Thoracic aorta (tissue), 2 donors: ENCODE measurements around the gene KCNIP4. TPM values are rescaled to one million over a fixed set of nuclear protein-coding genes. Genes with fewer than 3 reads are reported as not detected.

ENCODE experiments used
- ATAC-seq: fragments of 150-250 bp; one replicate; pipeline ENCODE4 v1.8.0; 2017; ENCODE audit warnings: low read depth; ENCODE audit not compliant: insufficient number of reproducible peaks, low FRiP score
- DNase-seq: peaks from one replicate; pipeline ENCODE4 v3.0.0-alpha.2; 2020; ENCODE audit warnings: low spot score
- H3K27ac ChIP-seq, 2 donors: fragments of 200-600 bp; sonication (generic); 1 replicate in 1 of 2; 2 replicates in 1 of 2; pipeline ENCODE4 v1.5.1; 2016; ENCODE audit warnings: mild to moderate bottlenecking in 2 of 2, moderate library complexity in 2 of 2
- H3K27me3 ChIP-seq: fragments of 200-600 bp; sonication (generic); replicated peaks from 2 replicates; pipeline ENCODE4 v1.6.0; 2016; ENCODE audit warnings: mild to moderate bottlenecking; ENCODE audit not compliant: insufficient read depth
- H3K36me3 ChIP-seq: fragments of 200-600 bp; sonication (generic); one replicate; pipeline ENCODE4 v1.5.1; 2016
- H3K4me1 ChIP-seq, 2 donors: fragments of 200-600 bp; sonication (generic); 1 replicate in 1 of 2; 2 replicates in 1 of 2; pipeline versions ENCODE4 v1.5.1 to v1.6.0; 2016; ENCODE audit warnings: low read depth in 2 of 2, mild to moderate bottlenecking in 1 of 2; ENCODE audit not compliant: control insufficient read depth in 1 of 2
- H3K4me3 ChIP-seq: fragments of 200-600 bp; sonication (generic); 2 replicates; pipeline ENCODE4 v1.5.1; 2016; ENCODE audit warnings: mild to moderate bottlenecking
- H3K9me3 ChIP-seq: fragments of 200-600 bp; sonication (generic); 2 replicates; pipeline ENCODE4 v1.5.1; 2016
- total RNA-seq, 2 donors: library from RNA; depleted of rRNA; stranded (reverse); fragments of >200 nt; gene quantifications; one replicate each; pipeline versions ENCODE4 v1.1.0 to v1.2.3, GENCODE V29; 2016
- TF ChIP-seq, protein P1 (sequence below): fragments of 200-600 bp; sonication (generic); IDR thresholded peaks from one replicate; pipeline ENCODE4 v1.5.1; 2019; ENCODE audit warnings: antibody characterized with exemption

KCNIP4 gene
- total RNA-seq, 2 donors from 2014 or later = not detected

DNA sequence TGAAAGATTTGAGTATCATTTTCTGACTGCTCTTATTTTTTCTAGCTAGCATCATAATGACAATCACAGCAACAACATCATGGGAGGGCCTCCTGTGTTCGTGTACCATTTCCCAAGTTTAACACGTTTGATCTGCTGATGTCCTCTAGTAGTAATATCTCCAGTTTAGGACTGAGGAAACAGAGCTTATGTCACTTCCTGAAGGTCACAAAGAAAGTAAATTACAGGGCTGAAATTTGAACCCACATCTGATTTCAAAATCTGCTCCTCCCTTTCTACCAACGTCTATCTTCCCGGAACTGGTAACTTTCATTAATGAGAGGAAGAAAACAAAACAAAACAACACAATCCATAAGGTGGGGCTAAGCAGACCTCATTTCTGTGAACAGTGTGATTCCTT is 945.6 kb downstream of the KCNIP4 start:
- no peaks in the 10 kb centered on the region for H3K4me1 ChIP-seq
- H3K27ac ChIP-seq = no peak overlapping the region
- DNase-seq (no peak), ATAC-seq (no peak)
- TF ChIP-seq, protein P1, sequence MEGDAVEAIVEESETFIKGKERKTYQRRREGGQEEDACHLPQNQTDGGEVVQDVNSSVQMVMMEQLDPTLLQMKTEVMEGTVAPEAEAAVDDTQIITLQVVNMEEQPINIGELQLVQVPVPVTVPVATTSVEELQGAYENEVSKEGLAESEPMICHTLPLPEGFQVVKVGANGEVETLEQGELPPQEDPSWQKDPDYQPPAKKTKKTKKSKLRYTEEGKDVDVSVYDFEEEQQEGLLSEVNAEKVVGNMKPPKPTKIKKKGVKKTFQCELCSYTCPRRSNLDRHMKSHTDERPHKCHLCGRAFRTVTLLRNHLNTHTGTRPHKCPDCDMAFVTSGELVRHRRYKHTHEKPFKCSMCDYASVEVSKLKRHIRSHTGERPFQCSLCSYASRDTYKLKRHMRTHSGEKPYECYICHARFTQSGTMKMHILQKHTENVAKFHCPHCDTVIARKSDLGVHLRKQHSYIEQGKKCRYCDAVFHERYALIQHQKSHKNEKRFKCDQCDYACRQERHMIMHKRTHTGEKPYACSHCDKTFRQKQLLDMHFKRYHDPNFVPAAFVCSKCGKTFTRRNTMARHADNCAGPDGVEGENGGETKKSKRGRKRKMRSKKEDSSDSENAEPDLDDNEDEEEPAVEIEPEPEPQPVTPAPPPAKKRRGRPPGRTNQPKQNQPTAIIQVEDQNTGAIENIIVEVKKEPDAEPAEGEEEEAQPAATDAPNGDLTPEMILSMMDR = no peak
- H3K4me3 ChIP-seq = no peak overlapping the region
- H3K27me3 ChIP-seq = no peaks in the 10 kb centered on the region
- H3K36me3 ChIP-seq = no peaks in the 10 kb centered on the region
- H3K9me3 ChIP-seq = no peaks in the 10 kb centered on the region

DNA sequence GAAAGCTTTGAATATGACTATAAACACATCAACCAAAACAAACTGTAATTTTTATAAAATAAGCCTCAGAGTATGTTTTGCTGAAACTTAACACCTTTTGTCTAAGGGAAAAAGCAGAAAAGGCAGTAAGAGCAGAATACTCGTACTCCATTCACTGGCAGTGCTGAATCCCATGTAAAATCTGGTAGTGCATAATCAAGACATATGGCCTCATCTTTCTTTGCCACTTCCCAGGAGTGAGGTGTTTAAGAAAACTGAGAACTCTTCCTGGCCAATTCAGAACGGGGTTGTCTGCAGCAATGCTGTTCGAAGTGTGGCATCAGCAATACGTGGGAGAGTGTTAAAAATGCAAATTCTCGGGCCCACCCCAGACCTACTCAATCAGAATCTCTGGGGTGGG is 946.3 kb downstream of the KCNIP4 start:
- ATAC-seq (no peak), DNase-seq (no peak)
- Histone ChIP-seq H3K9me3 (no peaks in the 10 kb centered on the region), H3K36me3 (no peaks in the 10 kb centered on the region), H3K4me1 (no peaks in the 10 kb centered on the region), H3K4me3 (no peak overlapping the region), H3K27ac (no peak overlapping the region), H3K27me3 (no peaks in the 10 kb centered on the region)
- TF ChIP-seq, protein P1 = no peak

DNA sequence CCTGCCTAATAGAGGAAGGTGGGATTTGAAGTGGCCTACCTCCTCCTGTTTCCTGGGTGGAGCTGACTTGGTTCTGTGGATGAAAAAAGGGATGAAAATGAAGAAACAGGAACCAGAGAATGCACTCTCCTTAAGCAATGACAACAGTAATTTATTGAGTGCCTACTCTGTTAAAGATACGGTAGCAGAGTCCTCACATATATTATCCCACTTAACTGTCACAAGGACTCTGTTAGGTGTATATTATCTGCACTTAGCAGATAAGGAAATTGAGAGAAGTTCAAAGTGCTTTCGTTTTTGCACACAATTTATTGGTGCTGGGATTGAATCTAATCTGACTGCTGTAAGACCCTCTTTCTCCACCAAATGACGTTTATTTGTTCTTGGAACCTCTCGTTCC is 947.1 kb downstream of the KCNIP4 start:
- Histone ChIP-seq H3K36me3 (no peaks in the 10 kb centered on the region), H3K9me3 (no peaks in the 10 kb centered on the region), H3K4me1 (no peaks in the 10 kb centered on the region), H3K4me3 (no peak overlapping the region), H3K27me3 (no peaks in the 10 kb centered on the region), H3K27ac (no peak overlapping the region)
- ATAC-seq (no peak), DNase-seq (no peak)
- TF ChIP-seq, protein P1 = no peak

DNA sequence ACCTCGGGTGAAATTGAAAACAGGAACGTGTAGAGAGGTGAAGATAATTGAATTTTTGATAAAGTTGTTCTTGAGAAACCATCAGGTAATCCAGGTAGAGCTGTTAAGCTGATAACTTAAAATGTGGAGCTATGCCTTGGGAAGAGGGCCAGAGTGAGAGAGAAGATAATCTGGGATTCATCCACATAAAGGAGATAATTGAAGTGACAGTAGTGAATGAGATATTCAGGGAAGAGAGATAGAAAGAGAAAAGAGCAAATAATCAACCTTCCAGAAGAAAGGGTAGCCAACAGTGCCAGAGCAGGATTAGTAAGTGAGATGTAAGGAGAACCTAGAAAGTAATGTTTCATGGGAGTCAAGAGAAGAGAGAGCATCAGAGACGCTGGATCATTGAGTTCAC is 950.7 kb downstream of the KCNIP4 start:
- Histone ChIP-seq H3K36me3 (no peaks in the 10 kb centered on the region), H3K27ac (no peak overlapping the region), H3K4me1 (no peaks in the 10 kb centered on the region), H3K4me3 (no peak overlapping the region), H3K9me3 (no peaks in the 10 kb centered on the region), H3K27me3 (no peaks in the 10 kb centered on the region)
- TF ChIP-seq, protein P1 = no peak
- DNase-seq = no peak
- no peak for ATAC-seq

DNA sequence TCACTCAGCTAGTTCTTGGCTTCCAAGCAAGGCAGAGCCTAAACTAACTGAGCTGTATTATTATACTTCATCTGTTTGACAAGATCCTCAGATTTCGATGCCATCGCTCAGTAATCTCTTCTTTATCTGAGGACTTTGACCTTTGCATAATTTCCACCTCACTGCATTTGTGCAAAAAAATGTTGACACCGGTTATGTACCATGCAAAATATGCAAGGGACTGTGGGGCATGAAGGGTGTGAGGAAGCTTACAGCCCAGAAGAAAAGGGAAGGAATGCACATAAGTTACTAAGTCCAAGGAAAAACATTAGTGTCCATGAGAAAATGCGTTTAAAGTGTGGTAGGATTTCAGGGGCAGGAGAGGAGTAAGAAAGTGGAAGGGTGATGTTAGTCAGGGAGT is 953.0 kb downstream of the KCNIP4 start:
- Histone ChIP-seq H3K27ac (no peak overlapping the region), H3K4me1 (no peaks in the 10 kb centered on the region), H3K27me3 (no peaks in the 10 kb centered on the region), H3K9me3 (no peaks in the 10 kb centered on the region), H3K4me3 (no peak overlapping the region), H3K36me3 (no peaks in the 10 kb centered on the region)
- no peak for ATAC-seq
- TF ChIP-seq, protein P1 = no peak
- no peak for DNase-seq
